Ishikawa (cell line): ENCODE data around the gene DHRS9.

Source experiments
- CREB1 ChIP-seq: IDR thresholded peaks from 2 replicates; pipeline ENCODE4 v1.6.1; 2012; ENCODE audit warnings: low read depth
- EP300 ChIP-seq: IDR thresholded peaks from 2 replicates; pipeline ENCODE4 v1.6.1; 2012; ENCODE audit warnings: borderline replicate concordance
- MAX ChIP-seq: IDR thresholded peaks from 2 replicates; pipeline ENCODE4 v1.6.1; 2012
- YY1 ChIP-seq: IDR thresholded peaks from 2 replicates; pipeline ENCODE4 v1.6.1; 2012; ENCODE audit warnings: low read depth

GRCh38 chr2:169136885-169137534, 67.6 kb downstream of the DHRS9 start:
- no peak for TF ChIP-seq MAX
- TF ChIP-seq EP300, result no peak
- 0 out of 2 replicates have a peak, but pooled peaks have one; percentile 23 for TF ChIP-seq YY1
- TF ChIP-seq CREB1, result no peak
